ENCODE data around the gene DENND11. TPM values are rescaled to one million over a fixed set of nuclear protein-coding genes. Genes with fewer than 3 reads are reported as not detected.

DENND11 gene
- total and polyA plus RNA-seq, 2 donors (not counting 3 experiments of a cell fraction or from before 2014, with no cell fraction given): 14.7 to 25.9 TPM

DNA sequence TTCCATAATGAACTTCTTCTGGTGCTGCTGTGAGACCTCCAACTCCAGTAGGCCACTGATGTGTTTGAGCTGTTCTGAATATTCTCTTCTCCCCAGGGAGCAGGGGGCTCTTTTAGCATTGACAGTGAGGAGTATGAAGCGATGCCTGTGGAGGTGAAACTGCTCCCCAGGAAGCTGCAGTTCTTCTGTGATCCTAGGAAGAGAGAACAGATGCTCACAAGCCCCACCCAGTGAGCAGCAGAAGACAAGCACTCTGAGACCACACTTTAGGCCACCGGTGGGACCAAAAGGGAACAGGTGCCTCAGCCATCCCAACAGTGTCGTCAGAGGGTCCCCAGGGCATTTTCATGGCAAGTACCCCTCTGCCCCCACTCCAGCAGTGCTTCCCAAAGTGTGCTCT is 49.3 kb downstream of the DENND11 start:
- no peak for FAIRE-seq
- peaks cover 16% of the 10 kb centered on the region for H3K4me1 ChIP-seq (ENCODE audit: control insufficient read depth, extremely low read depth, insufficient read depth, low read length)
- dilution Hi-C loops (cut with MboI; ENCODE audit: extremely low pct_ligation_motif_present, low sequenced_read_pairs): no loop called here

More for the DNA sequence above, 49.3 kb downstream of the DENND11 start:
- CTCF ChIA-PET: interaction anchor here (1.2 to 4.8 kb wide), 4 partner anchors 9 to 133 kb away, joined by 5 to 75 read pairs (median 22); no protein-coding TSS in a partner anchor
- BruUV-seq (replicated peaks): no TSS peak
- no peak for DNase-seq (ENCODE audit: low read depth, low spot score)
- Histone ChIP-seq H3K9me1 (replicated peaks; ENCODE audit: control insufficient read depth, extremely low read depth, insufficient read depth, low read length) (no peaks in the 10 kb centered on the region), H3K27ac (ENCODE audit: insufficient read depth, low read depth, low read length) (no peak overlapping the region), H3K27me3 (ENCODE audit: control insufficient read depth in 2 of 2, insufficient read depth in 2 of 2, low read length in 2 of 2) (no peaks in the 10 kb centered on the region), H3K36me3 (ENCODE audit: control insufficient read depth in 2 of 2, extremely low read depth in 1 of 2, insufficient read depth in 2 of 2, low read length in 2 of 2) (peaks cover 5 to 9% of the 10 kb centered on the region in 2 experiments), H3K79me2 (ENCODE audit: control insufficient read depth, insufficient read depth, low read length) (no peaks in the 10 kb centered on the region), H3K9ac (replicated peaks; ENCODE audit: extremely low read depth, insufficient read depth, low read length) (no peak overlapping the region), H3K4me3 (replicated peaks in 1 of 3; ENCODE audit: insufficient read depth in 1 of 3, low read depth in 1 of 3, low read length in 3 of 3) (no peak overlapping the region), H4K20me1 (replicated peaks; ENCODE audit: control insufficient read depth, extremely low read depth, insufficient read depth, low read length) (no peaks in the 10 kb centered on the region), H3K4me2 (ENCODE audit: insufficient read depth, low read length) (no peak overlapping the region), H3K9me3 (replicated peaks; ENCODE audit: control insufficient read depth, insufficient read depth, low read length) (no peaks in the 10 kb centered on the region), H2AFZ (ENCODE audit: low read depth, low read length) (no peak overlapping the region)
- POLR2A ChIA-PET: no interaction called here
- intact Hi-C loops (cut with micrococcal nuclease): loop anchor here (5.0 to 10.0 kb wide), 4 partner anchors 325 to 978 kb away; partner anchors contain the start of genes ADCK2 and TMEM178B
- no peak for TF ChIP-seq GATA2 (IDR thresholded peaks at IDR 0.05; ENCODE audit: insufficient read depth, insufficient read length, low read depth, low read length)
- no peak for TF ChIP-seq MAX (IDR thresholded peaks at IDR 0.05; ENCODE audit: insufficient read depth, insufficient read length)
- no peak for TF ChIP-seq MYC (IDR thresholded peaks at IDR 0.05; ENCODE audit: low read depth, low read length)
- TF ChIP-seq POLR2AphosphoS5 (IDR thresholded peaks at IDR 0.05; ENCODE audit: insufficient read depth, low read depth, low read length): no peak
- no peak for TF ChIP-seq EZH2 (IDR thresholded peaks at IDR 0.05; ENCODE audit: borderline replicate concordance, low read depth, low read length, severe bottlenecking)
- no peak for TF ChIP-seq FOS (IDR thresholded peaks at IDR 0.05; ENCODE audit: borderline replicate concordance, insufficient read depth, low read length)
- TF ChIP-seq JUN (IDR thresholded peaks at IDR 0.05; ENCODE audit: borderline replicate concordance, insufficient read depth, insufficient read length, low read depth): no peak
- no peak for TF ChIP-seq CTCF (IDR thresholded peaks at IDR 0.05; ENCODE audit: extremely low read depth in 1 of 2, insufficient read depth in 1 of 2, low read depth in 1 of 2, low read length in 2 of 2)
- TF ChIP-seq POLR2A (IDR thresholded peaks at IDR 0.05; ENCODE audit: low read depth, low read length): no peak

Small RNA genes lying within 50 kb of the gene (small RNA-seq; reads per million reads assigned to genes)
- gene RNU1-82P (ENCODE audit: insufficient read depth, insufficient read length, low read depth, low replicate concordance): not detected

Other genes with a start within 250 kb of the DENND11 start
- gene AGK, start 150.8 kb downstream of the DENND11 start, total RNA-seq: 33.9 and 34.3 TPM in 2 replicates
- gene AGK, start 150.8 kb downstream of the DENND11 start, polyA plus RNA-seq: 22.5 and 23.6 TPM in 2 replicates
- gene WEE2, start 6.2 kb upstream of the DENND11 start, total RNA-seq: not detected in 2 replicates
- not detected in 2 replicates for gene WEE2, start 6.2 kb upstream of the DENND11 start, polyA plus RNA-seq
- 164 and 169 TPM in 2 replicates for gene SSBP1, start 36.2 kb upstream of the DENND11 start, total RNA-seq
- gene SSBP1, start 36.2 kb upstream of the DENND11 start, polyA plus RNA-seq: 60.0 and 77.9 TPM in 2 replicates
- 1.3 and 2.0 TPM in 2 replicates for gene TAS2R3, start 61.9 kb upstream of the DENND11 start, total RNA-seq
- gene TAS2R3, start 61.9 kb upstream of the DENND11 start, polyA plus RNA-seq: 0.08 TPM in 2 replicates
- 0.88 and 1.4 TPM in 2 replicates for gene TAS2R4, start 74.5 kb upstream of the DENND11 start, total RNA-seq
- gene TAS2R4, start 74.5 kb upstream of the DENND11 start, polyA plus RNA-seq: 0.18 and 0.30 TPM in 2 replicates
- 0.85 and 2.0 TPM in 2 replicates for gene TAS2R5, start 88.1 kb upstream of the DENND11 start, total RNA-seq
- gene TAS2R5, start 88.1 kb upstream of the DENND11 start, polyA plus RNA-seq: 1.3 and 1.6 TPM in 2 replicates
- gene PRSS37, start 139.3 kb upstream of the DENND11 start, total RNA-seq: not detected in 2 replicates
- not detected in 2 replicates for gene PRSS37, start 139.3 kb upstream of the DENND11 start, polyA plus RNA-seq
- gene OR9A4, start 214.2 kb upstream of the DENND11 start, total RNA-seq: not detected in 2 replicates
- not detected in 2 replicates for gene OR9A4, start 214.2 kb upstream of the DENND11 start, polyA plus RNA-seq
- not detected in 2 replicates for gene CLEC5A, start 244.8 kb upstream of the DENND11 start, total RNA-seq
- gene CLEC5A, start 244.8 kb upstream of the DENND11 start, polyA plus RNA-seq: not detected in 2 replicates